ENCODE measurements around the gene SUSD2.
"Not testable (repeated sequence)": the region's sequence is repeated elsewhere in the genome, so short reads cannot be mapped to it uniquely, and the experiment has no call there.

Gene SUSD2

DNA sequence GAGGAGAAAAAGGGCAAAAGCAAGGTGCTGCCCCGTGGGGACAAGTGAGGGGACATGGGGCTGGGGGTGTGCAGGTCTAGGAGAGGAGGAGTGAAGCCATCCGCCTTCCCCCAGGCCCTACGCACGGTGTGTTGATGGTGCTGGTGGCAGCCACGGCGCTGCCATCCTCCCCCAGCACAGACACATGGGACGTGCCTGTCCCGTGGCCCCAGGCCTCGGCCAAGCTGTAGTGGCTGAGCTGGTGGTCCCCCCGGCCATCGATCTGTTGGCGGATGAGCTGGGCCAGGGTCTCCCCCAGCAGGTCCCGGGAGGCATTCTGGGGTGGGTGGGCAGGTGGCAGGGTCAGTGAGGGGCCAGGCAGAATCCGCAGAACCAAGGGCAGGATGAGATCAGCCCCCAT lies 44.7 kb downstream of the SUSD2 start:
- Mint-ChIP-seq H3K4me3 (no peak overlapping the region), H3K36me3 (no peaks in the 10 kb centered on the region), H3K27me3 (no peaks in the 10 kb centered on the region), H3K9me3 (ENCODE audit: low read depth) (no peaks in the 10 kb centered on the region), H3K4me1 (ENCODE audit: low read depth) (no peaks in the 10 kb centered on the region), H3K27ac (no peak overlapping the region)

DNA sequence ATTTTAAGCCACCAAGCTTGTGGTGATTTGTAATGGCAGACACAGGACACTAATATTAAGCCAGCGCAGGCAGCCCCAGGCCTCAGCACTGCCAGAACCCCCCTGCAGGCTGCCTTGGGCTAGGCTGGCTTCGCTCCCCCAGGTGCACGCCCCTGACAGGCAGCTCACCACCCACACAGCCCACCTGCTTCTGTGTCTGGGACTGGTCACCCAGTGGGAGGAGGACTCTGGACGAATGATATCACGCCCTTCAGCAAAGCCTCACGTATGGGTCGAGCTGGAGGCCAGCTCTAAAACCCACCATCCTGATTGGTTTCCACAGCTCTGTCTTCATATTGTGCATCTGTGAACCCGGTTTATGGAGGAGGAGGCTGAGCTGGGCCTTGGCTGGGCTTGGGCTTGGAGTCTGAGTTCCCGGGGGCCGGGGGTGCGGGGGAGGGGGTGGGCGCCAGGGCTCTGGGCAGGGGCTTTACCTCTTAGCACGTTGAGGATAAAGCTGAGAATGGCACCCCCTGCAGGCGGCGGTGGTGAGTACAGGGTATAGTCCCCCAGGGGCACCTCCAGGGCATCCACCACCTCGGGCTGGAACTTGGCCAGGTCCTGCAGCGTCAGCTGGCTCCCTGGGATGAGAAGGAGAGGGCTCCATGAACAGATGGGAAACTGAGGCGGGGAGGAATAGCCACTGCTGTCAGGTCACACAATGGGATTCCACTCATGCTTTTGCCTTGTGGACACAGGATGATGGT lies 49.8 kb downstream of the SUSD2 start:
- Mint-ChIP-seq H3K4me1 (ENCODE audit: low read depth) (peaks cover 1% of the 10 kb centered on the region), H3K9me3 (ENCODE audit: low read depth) (no peaks in the 10 kb centered on the region), H3K36me3 (peaks cover 2% of the 10 kb centered on the region), H3K4me3 (no peak overlapping the region), H3K27me3 (no peaks in the 10 kb centered on the region), H3K27ac (no peak overlapping the region)

DNA sequence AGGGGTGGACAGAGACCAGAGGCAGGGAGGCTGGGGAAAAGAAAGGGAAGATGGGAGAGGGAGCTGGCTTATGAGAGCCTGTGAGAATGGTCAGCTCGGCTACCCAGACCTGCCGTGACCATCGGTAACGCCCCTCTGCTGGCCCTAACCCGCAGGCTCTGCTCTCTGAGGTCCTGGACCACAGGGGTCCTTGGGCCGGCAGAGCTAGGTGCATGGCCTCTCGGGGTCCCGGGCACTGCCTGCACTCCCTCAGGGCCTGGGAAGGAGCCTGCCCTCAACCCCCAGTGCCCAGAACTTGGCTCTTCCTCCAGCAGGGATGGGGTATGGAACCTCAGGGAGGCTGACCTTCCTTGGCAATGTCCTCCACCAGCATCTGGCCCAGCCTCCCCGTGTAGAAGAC lies 50.4 kb downstream of the SUSD2 start:
- Mint-ChIP-seq H3K9me3 (ENCODE audit: low read depth) (no peaks in the 10 kb centered on the region), H3K27me3 (no peaks in the 10 kb centered on the region), H3K36me3 (peaks cover 2% of the 10 kb centered on the region), H3K4me1 (ENCODE audit: low read depth) (peaks cover 1% of the 10 kb centered on the region), H3K4me3 (no peak overlapping the region), H3K27ac (no peak overlapping the region)

DNA sequence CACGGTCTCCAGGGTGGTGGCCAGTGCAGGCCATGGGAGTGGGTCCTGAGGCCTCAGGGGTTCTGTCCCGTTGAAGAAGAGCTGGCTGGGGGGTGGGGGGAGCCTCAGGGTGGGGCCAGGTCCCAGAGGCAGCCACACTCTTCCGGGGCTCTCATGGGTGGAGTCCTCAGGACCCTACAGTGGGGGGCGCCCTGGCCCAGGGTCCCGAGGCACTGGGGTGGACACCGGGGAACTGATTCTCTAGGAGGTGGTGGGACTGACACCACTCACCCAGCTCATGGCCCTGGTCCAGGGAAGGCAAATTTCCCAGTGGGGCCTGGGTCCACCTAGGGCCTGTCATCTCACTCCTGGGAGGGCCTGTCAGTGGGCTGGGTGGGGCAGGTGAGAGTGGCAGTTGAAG lies 50.8 kb downstream of the SUSD2 start:
- peaks cover 2% of the 10 kb centered on the region for H3K36me3 Mint-ChIP-seq
- H3K4me3 Mint-ChIP-seq = no peak overlapping the region
- no peaks in the 10 kb centered on the region for H3K9me3 Mint-ChIP-seq (ENCODE audit: low read depth)
- peaks cover 1% of the 10 kb centered on the region for H3K4me1 Mint-ChIP-seq (ENCODE audit: low read depth)
- no peak overlapping the region for H3K27ac Mint-ChIP-seq
- no peaks in the 10 kb centered on the region for H3K27me3 Mint-ChIP-seq

DNA sequence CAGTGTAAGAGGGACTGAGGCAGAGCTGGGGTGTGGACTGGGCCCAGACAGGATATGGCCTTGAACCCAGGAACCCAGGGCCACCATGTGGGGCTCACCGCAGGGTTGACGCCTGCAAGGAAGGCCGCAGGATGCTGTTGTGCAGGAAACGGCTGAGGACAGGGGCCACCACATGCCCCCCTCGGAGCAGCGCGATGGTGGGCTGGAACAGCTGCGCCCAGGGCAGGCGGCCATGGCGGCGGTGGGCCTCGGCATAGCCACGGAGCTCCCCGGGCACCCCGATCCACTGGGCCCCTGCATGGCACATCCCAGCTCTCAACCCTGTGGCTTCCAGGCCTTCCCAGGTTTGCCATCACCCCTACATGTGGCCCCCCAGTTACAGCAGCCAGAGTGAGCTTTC lies 51.4 kb downstream of the SUSD2 start:
- Mint-ChIP-seq H3K27me3 (no peaks in the 10 kb centered on the region), H3K4me3 (no peak overlapping the region), H3K4me1 (ENCODE audit: low read depth) (peaks cover 1% of the 10 kb centered on the region), H3K27ac (no peak overlapping the region), H3K36me3 (peaks cover 2% of the 10 kb centered on the region), H3K9me3 (ENCODE audit: low read depth) (no peaks in the 10 kb centered on the region)

DNA sequence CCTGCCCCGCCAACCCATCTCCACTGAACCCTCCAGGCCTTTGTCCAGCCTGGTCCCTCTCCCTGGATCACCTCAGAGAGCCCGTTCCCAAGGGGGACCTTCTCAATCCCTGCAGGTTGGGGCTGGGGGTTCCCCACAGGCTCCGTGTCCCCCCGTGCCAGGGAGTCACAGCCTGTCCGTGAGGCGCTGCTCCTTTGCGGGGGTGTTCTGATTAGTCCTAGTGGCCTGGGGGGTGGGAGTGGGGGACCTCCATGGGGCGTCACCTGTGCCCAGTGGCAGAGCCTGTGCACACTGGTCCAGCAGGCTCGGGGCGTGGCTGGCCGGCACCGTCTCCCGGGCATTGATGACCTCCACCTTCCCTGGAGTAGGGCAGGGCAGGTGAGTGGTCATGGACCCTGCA lies 51.9 kb downstream of the SUSD2 start:
- Mint-ChIP-seq H3K36me3 (peaks cover 2% of the 10 kb centered on the region), H3K27me3 (no peaks in the 10 kb centered on the region), H3K4me1 (ENCODE audit: low read depth) (peaks cover 1% of the 10 kb centered on the region), H3K4me3 (no peak overlapping the region), H3K9me3 (ENCODE audit: low read depth) (no peaks in the 10 kb centered on the region), H3K27ac (no peak overlapping the region)

DNA sequence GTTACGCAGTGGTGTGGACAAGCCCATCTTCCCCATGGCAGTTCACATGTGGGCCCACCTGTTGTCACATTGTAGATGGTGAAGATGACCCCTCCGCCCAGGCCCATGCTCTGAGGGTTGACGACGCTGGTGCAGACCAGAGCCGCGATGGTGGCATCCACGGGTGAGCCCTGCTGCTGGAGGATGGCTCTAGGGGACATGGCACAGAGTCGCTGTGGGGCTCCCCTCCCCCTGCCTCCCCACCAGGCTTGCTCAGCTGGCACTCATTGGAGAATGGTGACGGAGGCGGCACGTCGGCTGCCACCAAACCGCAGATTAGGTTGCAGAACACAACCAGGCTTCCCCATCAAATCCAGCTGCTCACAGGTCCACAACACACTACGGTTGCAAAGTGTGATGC lies 52.5 kb downstream of the SUSD2 start:
- Mint-ChIP-seq H3K4me1 (ENCODE audit: low read depth) (peaks cover 1% of the 10 kb centered on the region), H3K27ac (no peak overlapping the region), H3K36me3 (peaks cover 2% of the 10 kb centered on the region), H3K4me3 (no peak overlapping the region), H3K9me3 (ENCODE audit: low read depth) (no peaks in the 10 kb centered on the region), H3K27me3 (no peaks in the 10 kb centered on the region)

DNA sequence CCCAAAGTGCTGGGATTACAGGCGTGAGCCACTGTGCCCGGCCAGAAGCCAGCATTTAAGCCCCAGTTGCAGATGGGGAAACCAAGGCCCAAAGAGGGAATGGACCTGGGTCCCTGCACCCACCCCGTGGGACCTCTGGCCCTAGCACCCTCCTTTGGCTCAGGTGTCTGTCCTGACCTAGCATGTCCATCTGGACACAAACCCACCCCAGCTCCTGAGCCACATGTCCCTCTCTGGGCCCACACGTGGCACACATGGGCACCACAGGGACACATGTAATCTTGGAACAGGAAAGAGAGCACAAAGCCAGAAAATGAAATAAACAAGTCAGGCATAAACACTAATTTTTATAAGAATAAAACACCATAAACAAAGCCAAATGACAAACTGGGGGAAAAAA lies 54.0 kb downstream of the SUSD2 start:
- no peaks in the 10 kb centered on the region for H3K27me3 Mint-ChIP-seq
- H3K36me3 Mint-ChIP-seq = peaks cover 2% of the 10 kb centered on the region
- H3K27ac Mint-ChIP-seq = no peak overlapping the region
- peaks cover 1% of the 10 kb centered on the region for H3K4me1 Mint-ChIP-seq (ENCODE audit: low read depth)
- no peaks in the 10 kb centered on the region for H3K9me3 Mint-ChIP-seq (ENCODE audit: low read depth)
- no peak overlapping the region for H3K4me3 Mint-ChIP-seq

DNA sequence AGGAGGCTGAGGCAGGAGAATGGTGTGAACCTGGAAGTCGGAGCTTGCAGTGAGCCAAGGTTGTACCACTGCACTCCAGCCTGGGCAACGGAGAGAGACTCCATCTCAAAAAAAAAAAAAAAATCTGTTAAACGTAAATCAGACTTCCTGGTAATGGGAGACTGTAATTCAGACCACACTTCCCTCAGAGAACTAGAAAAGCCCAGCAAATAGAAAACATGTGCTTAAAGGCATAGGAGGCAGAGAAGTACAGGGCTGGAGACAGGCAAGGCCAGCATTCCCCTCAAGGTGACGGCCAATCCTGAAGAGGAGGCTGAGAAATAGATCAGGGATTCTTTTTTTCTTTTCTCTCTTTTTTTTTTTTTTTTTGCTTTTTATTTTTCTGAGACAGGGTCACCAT lies 55.4 kb downstream of the SUSD2 start:
- Mint-ChIP-seq H3K36me3 (no peaks in the 10 kb centered on the region), H3K27me3 (no peaks in the 10 kb centered on the region), H3K9me3 (ENCODE audit: low read depth) (no peaks in the 10 kb centered on the region), H3K27ac (no peak overlapping the region), H3K4me3 (no peak overlapping the region), H3K4me1 (ENCODE audit: low read depth) (peaks cover 9% of the 10 kb centered on the region)

DNA sequence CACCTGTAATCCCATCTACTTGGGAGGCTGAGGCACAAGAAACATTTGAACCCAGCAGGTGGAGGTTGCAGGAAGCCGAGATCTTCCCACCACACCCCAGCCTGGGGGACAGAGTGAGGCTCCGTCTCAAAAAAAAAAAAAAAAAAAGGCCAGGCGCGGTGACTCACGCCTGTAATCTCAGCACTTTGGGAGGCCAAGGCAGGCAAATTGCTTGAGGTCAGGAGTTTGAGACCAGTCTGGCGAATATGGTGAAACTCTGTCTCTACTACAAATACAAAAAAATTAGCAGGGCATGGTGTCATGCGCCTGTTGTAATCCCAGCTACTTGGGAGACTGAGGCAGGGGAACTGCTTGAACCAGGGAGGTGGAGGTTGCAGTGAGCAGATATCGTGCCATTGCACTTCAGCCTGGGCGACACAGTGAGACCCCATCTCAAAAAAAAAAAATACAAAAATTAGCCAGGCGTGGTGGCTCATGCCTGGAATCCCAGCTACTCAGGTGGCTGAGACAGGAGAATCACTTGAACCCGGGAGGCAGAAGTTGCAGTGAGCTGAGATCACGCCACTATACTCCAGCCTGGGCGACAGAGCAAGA lies 56.9 kb downstream of the SUSD2 start:
- H3K36me3 Mint-ChIP-seq; H3K27ac Mint-ChIP-seq; H3K9me3 Mint-ChIP-seq (ENCODE audit: low read depth); H3K4me3 Mint-ChIP-seq; H3K27me3 Mint-ChIP-seq: not testable (repeated sequence)
- H3K4me1 Mint-ChIP-seq (ENCODE audit: low read depth) = peaks cover 23% of the 10 kb centered on the region

Measured in activated naive CD8-positive, alpha-beta T cell (primary cell).